Stimulated activated naive CD4-positive, alpha-beta T cell treated with Interleukin-2 at 50 U/mL for 16 hours (primary cell): ENCODE results near the gene SRP68.
"Not testable (repeated sequence)": the region's sequence is repeated elsewhere in the genome, so short reads cannot be mapped to it uniquely, and the experiment has no call there.

Experiments used
- DNase-seq: peaks from one replicate; lab custom pipeline; 2025; lab: John Stamatoyannopoulos, UW

SRP68 gene

GRCh38 chr17:76076765-76077583 is 4.7 kb upstream of the SRP68 start:
- DNase-seq = no peak

- no peak for DNase-seq
Measured at GRCh38 chr17:76076146-76076764, 3.9 kb upstream of the SRP68 start.

- DNase-seq = no peak
Measured at GRCh38 chr17:76075364-76076145, 3.2 kb upstream of the SRP68 start.

DNA sequence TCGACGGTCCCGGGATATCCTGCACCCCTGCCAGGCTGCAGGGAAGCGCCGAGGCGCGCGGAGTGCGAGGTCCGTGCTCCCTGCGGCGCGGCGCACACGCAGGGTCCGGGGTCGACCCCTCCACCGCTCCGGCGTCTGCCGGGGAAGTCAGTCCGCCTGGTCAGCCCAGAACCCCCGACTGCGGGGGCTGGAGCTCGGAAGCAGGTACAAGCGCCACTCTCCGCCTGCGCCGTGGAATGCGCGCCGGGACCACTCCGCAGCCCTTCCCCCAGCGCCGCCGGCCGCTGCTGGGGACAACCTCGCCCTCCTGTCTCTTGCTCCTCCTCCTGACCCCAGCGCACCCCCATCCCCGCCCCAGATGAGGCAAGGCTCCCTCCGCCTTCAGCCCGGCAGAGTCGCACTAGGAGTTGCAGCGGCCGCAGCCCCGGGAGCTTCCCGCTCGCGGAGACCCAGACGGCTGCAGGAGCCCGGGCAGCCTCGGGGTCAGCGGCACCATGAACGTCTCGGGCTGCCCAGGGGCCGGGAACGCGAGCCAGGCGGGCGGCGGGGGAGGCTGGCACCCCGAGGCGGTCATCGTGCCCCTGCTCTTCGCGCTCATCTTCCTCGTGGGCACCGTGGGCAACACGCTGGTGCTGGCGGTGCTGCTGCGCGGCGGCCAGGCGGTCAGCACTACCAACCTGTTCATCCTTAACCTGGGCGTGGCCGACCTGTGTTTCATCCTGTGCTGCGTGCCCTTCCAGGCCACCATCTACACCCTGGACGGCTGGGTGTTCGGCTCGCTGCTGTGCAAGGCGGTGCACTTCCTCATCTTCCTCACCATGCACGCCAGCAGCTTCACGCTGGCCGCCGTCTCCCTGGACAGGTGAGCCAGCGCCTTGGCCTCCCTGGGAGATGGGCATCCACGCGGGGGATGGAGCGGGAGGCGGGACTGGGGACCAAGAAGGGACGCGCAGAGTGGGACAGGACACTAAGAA is 2.4 kb upstream of the SRP68 start, which contains the start of gene GALR2:
Gene GALR2, plus strand, starts transcription at position 392 of the 974 bp plus-strand sequence. Its CDS starts 103 bp downstream, at position 495.
- no peak for DNase-seq

DNA sequence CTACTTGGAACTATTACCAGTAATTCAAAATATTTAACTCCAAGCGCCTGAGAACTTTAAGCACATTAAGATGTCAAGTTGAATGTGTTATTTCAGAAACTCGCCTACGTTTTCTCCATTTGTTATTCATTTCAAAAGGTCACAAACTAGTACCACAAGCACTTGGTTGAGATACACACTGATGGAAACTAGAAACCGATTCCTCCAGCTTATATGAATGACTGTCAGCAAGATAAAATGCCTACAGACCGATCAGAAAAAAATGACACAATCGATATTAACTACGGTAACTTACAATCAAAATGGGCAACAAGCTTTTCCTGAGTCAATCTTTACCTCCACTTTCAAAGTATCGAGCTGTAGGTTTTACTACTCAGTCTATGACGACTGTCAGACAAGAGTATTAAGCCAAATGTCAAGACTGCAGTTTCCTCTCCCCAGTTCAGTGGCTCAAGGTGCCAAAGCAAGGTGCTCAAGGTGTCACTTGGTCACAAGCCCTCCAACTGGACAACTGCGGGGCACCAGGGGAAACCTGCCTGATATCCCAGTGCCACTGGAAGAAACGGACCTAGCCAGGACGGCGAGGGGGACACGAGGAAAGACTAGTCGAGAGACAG is 678 bp downstream of the SRP68 start:
- DNase-seq = no peak

DNA sequence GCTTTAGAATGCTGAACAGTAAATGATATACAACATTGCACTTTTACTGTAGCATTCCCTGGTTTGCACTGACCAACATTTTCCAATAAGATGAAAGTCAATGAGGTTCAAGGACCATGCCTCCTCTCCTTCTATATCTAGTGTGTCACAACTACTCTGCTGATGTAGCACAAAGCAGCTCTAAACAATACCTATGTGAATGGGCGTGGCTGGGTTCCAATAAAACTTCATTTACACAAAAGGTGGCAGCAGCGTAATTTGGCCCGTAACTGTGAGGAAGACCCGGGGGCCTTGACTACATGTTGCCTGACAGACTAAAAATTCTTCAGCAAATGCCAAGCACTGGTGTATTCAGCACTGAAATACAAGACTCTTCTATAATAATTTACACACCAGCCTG is 6.5 kb downstream of the SRP68 start:
- DNase-seq = no peak

- peak; percentile 74 for DNase-seq
Measured at GRCh38 chr17:76063875-76064546, 8.3 kb downstream of the SRP68 start.

DNA sequence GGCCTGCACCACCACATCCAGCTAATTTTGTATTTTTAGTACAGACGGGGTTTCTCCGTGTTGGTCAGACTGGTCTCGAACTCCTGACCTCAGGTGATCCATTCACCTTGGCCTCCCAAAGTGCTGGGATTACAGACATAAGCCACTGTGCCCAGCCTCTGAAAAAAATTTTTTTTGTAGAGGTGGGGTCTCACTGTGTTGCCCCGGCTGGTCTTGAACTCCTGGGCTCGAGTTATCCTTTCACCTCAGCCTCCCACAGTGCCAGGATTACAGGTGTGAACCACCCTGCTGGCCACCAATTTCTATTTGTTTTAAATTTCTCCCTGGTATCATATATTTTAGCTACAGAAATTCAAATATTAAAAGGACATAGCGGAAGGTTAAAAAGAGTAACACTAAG is 14.1 kb downstream of the SRP68 start:
- DNase-seq = not testable (repeated sequence)

GRCh38 chr17:76056882-76057281 is 15.4 kb downstream of the SRP68 start:
- DNase-seq = no peak

DNA sequence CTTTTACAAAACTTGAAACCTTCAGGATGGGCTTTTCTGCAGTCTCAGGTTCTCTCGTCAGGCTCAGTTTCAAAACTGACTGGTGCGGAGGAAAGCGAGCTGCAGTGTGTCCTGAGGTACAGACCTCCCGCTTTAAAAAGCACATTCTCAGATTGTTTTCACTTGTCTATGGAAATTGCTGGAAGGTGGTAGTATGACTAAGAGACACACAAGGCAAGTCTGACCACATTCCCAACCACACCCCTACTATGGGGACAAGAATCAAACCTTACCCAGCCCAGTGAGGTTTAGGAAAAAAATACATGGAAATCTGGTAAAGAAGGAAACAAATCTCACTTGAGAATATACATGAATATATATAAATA is 18.2 kb downstream of the SRP68 start:
- DNase-seq = no peak

DNA sequence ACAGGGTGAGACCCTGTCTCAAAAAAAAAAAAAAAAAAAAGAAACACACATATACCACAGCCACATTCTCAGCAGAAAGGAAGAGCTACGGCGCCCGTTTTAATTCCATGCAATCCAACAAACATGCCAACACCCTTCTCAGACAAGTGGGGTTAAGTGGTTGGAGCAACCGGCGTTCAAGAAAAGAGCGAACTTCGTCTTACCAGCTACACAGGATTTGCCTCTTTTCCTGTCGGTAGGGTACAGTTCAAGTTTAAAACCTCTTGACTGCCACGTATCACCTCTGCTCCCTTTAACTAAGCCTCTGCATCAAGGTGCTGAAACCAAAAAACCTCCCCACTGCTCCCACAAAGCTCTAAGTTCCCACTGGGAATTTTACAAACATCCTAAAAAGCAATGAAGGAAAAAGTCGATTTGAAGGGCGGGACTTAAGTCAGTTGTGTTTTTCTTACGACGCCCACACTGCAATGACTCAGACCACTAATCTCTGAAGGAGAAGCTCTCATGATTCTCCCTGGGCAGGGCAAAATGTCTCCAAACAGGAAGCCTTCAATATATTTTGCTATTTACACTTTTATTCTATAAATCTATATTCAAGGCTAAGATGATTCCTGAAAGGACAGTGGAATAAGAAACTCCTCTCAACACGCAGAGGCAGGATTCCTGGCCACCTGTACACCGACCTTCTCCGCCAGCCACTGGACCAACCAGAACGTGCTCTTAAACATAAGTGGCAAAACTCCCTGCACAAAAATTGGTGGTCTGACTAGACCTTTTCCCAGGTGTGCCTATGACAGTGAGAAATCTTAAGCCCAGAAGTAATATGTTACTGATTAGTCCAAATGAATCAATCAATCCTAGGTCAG is 18.8 kb downstream of the SRP68 start:
- DNase-seq = no peak

DNA sequence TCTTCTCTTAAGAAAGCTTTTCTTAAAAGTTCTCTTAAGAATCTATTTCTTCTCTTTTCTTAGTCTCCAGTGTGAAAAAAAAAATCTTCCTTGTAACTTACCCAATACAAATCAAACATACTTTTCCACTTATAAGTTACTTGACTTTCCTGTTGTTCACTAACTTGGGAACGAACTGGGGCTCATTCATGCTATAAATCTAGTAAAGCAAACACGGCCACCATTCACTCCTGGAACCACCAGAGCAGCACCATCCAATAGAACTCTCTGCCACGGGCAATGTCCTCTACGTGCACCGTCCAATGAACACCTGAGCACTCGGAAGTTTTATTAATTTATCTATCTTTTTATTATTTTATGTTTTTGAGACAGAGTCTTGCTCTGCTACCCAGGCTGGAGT is 20.8 kb downstream of the SRP68 start:
- no peak for DNase-seq

- no peak for DNase-seq
Measured at GRCh38 chr17:76050538-76051467, 21.5 kb downstream of the SRP68 start.

- no peak for DNase-seq
Measured at GRCh38 chr17:76049836-76050537, 22.3 kb downstream of the SRP68 start.

DNA sequence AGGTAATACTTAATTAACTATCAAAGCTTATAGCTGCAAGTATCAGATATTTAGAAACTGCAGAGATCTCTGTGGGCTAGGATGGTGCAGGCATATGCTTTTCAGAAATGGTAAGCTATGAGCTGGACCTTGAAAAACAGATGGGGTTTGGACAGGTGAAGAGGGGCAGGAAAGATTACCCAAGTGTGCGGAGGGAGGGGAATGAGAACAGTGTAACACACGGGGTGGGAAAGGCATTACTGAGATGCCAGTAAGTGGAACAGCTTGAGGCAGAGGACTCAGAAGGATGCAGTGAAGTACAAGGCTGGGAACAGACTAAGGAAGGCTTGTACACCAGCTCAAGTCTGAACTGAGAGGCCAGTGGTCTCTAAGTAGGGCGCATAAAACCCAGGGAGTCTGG is 23.1 kb downstream of the SRP68 start:
- DNase-seq = no peak

DNA sequence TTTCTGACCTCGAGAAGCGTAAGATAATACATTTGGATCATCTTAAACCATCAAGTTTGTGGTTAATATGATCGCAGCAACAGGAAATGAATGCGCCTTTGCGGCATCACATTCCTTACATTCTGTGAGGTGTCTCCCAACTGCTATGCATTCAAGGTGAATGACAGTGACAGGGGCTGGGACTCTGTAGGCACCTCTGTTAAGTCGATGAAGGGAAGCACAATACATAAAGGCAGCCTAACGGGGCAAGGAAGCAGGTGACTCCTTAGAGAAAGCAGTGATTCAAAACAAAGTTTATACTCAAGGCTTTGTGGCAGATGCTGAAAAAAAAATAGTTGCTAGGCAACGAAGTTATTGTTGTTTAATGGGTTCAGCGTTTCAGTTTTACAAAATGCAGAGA is 23.6 kb downstream of the SRP68 start:
- DNase-seq = no peak

DNA sequence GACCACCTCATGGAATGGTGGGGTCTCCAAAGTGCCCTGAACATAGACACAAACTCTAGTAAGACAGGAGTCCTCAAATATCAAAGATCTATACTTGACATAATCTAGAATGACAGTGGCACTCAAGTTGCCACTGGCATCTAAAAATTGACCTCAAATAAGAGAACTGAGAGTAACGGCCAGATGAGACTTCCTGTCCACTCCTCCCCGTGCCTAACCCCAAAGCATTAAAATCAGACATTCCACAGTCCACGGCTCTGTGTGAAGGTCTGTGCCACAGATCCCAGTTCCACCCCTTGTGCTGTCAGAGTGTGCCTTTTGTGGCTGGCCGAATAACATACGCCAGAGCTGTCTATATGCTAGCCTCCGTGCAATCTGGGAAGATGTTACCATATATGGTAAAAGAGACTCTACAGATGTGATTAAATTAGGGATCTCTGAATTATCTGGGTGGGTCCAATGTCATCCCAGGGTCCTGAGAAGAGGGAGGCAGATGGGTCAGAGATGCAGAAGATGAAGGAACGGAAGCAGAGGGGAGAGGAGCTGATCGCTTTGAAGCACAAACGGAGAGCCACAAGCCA is 24.2 kb downstream of the SRP68 start:
- DNase-seq = no peak

DNA sequence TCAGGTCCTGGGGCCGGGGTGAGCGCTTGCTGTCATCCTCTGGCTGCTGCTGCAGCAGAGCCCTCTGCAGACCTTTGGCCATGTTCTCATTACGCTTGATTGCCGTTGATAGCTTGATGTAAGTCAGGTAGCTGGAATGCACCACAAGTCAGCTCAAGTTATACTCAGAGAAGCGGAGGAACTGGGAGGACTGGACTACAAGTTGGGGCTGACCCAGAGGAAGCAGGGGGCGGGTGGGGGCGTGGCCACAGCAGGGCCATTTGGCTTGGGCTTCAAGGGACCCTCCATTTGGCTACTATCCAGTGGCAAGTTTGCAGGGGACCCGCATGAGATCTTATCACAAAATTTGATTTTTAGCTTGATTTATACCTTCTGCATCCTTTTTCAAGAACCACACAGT is 26.3 kb downstream of the SRP68 start:
- DNase-seq = no peak
